GM19099 (cell line): Measurements from ENCODE around the gene PHLDB1.

Experiments
- POLR2A ChIP-seq: IDR thresholded peaks from 3 replicates; pipeline ENCODE4 v1.6.1; 2011; ENCODE audit warnings: low read depth; ENCODE audit not compliant: insufficient read length; ENCODE audit errors: extremely low read depth

PHLDB1 gene

DNA sequence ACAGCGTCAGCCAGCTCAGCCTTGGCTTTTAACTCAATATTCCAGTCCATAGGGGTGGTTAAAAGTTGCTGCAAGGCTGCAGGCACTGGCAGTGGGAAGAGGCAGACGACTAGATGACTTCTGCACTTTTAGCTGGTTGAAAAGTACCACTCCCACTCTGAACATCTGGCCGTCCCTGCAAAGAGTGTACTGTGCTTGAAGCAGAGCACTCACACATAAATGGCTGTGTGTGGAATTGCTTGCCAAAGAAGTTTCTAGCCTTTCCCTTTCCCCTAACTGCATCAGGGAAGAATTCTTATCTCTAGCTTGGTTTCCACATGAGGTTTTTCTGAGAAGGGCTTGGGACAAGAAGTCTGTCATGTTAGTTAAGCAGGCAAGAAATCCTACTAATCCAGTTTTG is 5.1 kb upstream of the PHLDB1 start:
- TF ChIP-seq POLR2A: no peak

DNA sequence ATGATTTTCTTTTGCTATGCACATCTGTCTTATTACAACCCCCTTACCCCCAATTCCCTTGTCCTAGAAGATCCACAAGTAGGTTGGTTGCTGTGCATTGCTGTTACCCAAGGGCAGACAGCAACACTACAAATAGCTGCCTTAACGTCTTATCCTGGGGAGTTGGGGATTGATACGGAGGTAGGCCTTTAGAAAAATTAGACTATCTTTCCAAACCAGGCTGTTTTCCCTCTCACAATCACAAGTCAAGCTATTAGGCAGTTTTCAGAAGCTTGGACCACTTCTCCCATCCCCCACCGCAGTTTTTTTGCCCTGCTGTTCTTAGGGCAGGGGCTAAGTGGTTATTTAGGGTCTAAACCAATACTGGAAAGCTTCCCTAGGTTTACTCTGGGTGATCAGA is 2.8 kb upstream of the PHLDB1 start:
- no peak for TF ChIP-seq POLR2A

DNA sequence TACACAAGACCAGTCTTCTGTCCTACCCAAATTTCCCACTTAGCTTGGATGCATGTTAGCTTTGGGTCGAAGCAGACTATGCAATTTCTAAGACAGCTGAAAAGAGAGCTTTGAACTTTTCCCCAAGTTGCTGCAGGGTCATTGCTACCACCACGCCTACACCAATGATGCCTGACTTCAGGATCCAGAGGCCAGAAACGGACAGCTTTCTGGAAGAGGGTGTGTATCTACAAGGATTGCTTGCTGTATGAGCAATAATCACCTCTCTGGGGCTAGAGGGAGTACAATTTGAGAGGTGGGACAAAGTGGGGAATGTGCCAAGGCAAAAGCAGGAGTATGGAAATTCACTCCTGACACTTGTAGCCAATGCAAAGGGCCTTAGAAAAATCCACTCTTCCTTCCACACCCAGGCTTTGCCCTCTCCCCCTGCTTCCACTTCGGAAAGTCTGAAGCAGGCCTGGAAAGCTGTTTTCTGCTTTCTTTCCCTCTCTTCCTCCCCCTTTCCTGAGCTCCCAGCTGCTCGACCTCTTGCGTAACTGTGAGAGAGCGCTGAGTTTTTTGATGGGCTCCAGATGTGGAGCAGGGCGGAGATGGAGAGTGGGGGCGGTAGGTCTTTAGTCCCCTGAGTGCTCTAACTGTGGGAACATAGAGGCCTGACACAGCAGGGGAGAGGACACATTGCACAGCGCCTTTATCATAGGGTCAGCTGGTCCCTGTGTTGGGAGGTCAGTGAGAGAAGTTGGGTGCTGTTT is 2.1 kb upstream of the PHLDB1 start:
- no peak for TF ChIP-seq POLR2A

DNA sequence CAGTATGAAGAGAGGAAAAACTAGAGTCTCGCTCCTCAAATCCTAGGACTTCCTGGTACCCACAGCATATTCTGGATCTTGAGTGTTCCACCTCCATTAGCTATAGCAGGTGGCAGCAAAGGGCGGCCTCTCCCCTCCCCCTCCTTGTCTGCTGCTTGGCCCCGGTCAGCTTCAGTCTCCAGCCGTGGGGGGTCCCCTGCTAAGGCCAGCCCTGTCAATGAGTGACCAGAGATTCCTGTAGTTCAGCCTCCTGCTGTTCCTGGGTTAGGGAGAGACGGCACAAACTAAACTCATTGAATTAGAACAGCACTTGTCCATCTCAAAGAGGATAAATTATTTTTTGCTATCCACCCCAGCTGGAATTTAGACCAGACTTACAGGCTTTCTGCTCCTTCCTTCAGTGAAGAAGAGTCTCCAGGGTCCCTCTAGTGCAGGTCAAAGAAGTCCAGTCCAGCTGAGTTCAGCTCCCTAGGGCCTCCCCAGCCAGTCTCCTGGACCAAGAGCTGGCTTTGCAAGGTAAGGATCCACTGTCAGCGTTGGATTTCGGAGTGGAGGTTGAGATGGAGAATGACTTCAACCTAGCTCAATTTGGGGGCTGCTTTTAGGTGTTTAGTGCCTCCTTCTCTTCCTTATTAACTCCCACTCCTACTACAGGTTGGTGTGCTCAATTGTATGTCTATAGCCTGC is 1.1 kb upstream of the PHLDB1 start:
- TF ChIP-seq POLR2A: no peak

DNA sequence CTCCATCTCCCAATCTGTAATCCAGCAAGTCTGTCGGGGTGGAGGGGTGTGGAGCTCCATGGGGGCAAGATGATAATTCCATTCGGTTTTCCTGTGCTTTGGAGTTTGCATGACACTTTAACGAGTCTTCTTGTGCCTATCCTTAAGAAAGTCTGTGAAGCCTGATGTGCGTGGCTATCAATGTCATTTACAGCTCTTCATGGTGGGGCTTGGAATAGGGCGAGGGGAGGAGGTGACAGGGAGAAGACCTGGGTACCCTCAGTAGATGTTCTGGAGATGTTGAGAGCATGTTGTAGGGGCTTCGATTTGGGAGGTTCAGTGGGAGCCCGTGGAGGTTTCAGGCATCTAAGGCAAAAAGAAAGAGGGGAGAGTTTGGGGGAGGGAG is 579 bp upstream of the PHLDB1 start:
- TF ChIP-seq POLR2A: no peak

DNA sequence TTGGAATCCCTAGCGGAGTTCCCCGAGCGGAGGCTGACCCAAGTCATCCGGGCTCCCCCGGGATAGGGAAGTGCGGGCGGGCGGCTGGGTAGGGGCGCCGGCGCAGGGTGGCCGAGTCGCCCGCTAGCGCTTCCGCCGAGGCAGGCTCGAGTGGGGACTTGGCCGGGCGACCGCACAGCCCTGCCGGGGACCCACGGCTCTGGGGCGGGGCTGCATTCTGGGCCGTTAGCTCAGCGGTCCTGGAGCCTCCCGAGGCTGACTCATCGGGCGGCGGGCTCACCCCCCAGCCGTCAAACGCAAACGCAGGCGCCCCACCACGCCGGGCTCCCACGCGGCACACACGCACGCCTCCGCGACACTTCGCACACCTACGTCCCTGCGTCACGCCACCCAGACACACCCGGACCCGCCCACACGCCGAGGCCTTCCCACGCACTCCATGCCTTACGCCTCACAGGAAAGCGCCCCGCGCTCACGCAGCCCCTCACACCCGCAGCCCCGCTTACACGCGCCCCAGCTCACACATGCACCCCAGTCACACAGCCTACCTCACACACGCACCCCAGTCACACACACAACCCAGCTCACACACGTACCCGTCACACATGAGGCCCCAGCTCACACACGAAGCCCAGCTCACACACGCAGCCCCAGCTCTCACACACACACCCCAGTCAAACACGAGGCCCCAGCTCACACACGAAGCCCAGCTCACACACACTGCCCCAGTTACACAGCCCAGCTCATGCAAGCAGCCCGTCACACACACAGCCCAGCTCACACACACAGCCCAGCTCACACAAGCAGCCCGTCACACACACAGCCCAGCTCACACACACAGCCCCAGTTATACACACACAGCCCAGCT is 1.2 kb downstream of the PHLDB1 start:
- no peak for TF ChIP-seq POLR2A

DNA sequence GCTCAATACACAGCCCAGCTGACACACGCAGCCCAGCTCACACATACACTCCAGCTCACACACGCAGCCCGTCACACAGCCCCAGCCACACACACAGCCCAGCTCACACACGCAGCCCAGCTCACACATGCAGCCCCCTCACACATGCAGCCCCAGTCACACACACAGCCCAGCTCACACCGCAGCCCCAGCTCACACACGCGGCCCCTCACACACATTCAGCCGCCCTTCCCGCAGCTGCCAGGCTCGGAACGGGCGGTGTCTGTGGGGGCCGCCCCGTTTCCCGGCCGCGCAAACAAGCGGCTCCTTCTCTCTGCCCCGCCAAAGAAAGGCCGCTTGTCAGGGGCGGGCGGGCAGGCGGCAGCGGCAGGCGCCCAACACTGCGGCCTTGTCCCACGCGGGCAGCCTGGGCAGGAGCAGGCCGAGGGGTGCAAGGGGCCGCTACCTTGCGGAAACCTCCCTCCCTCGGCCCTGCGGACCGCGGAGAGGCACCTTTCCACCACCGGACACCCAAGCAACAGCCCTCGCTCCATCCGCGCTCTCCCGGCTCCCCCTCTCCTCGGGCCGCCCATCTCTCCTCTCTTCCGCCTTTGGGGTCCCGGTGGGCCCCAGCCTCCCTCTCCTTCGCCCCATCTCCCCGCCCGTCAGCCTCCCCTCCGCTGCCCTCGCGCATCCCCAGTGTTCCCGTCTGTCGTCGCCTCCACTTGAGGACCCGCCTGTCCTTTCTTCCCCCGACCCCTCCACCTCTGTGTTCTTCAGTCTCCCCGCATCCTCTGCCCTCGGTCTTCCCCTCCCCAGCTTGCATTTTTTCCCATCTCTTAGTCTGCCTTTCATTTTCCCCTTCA is 2.2 kb downstream of the PHLDB1 start:
- TF ChIP-seq POLR2A: no peak

DNA sequence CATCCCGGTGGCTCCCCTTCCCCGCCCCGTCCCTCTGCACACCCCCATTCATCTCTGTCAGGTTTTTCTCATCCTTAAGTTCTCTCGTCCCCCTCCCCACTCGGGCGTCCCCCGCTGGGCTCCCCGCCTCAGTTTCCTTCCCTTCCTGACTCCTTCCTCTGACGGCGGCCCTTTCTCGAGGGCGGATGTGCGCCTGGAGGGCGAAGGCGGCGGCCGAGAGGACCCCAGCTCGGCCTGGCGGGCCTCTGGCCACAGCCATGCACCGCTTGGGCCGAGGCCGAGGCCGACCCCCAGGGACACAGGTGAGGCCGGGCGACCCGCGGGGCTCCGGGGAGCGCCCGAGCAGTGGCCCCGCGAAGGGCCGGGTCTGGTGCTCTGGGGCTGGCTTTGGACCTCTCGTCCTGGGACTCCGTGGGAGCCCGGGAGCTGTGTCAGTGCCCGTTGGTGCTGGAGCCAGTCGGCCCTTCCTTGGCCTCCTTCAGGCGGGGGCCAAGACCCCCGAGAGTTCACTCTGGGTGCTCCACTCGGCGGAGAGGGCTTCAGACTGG is 2.9 kb downstream of the PHLDB1 start:
- TF ChIP-seq POLR2A: no peak

DNA sequence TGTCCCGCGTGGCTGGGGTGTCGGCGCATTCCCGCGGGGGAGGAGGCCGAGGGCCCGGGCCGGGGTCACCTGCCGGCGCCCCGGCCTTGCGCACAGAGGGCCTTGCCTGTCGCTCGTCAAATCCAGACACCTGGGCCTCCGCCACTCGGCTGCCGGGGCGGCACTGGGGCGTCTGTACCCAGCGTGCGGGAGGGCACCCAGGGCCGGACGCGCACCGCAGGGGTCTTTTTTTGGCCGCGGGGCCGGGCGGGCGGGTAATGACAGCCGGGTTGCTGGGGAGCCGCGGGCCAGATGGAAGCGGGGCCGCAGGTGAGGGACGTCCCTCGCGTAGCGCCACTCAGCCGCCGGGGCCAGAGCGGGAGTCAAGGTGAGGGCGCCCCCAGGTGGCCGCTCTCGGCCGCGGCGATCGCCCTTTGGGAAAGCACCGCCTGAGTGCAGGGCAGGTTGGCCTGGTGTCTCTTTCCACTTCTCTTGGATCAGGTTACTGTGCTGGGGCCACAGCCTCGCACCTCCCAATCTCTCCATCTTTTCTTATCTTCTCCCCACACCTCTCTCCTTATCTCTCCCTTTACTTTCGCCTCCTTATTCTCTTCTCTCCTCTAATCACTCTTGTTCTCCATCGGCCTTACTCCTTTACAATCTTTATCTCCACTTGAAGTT is 3.5 kb downstream of the PHLDB1 start:
- TF ChIP-seq POLR2A: no peak

DNA sequence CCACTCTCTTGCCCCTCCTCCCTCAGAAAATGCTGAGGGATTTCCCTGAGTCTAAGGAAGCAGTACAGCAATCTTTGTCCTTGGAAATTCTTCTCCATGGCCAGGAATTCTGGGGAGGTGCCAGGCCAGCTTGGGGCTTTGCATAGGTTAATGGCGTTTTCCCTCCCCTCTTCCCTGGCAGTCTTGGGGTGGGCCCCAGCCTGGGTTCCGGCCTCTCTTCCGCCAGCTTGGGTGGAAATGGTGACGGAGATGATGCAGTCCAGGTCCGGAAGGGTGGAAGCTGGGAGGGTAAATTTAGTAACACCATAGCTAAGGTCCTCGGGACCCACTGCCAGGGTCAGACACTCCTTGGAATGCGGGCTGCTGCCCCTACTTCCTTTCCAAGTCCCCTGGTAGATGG is 5.0 kb downstream of the PHLDB1 start:
- TF ChIP-seq POLR2A: no peak

DNA sequence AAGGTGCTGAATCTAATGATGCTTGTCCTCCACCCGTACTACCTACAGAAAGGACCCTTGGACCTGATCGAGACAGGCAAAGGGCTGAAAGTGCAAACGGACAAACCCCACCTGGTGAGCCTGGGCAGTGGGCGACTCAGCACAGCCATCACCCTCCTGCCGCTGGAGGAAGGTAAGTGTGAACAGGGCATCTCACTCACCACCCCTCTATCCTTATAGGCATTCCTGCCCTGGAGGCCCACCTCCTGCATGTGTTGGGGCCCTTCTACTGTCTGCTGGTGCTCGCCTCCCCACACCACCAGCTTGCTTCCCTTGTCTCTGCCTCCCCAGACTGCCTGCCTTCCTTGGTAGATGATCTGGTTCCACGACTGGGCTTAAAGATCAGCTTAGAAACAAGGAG is 7.1 kb downstream of the PHLDB1 start:
- TF ChIP-seq POLR2A: no peak

DNA sequence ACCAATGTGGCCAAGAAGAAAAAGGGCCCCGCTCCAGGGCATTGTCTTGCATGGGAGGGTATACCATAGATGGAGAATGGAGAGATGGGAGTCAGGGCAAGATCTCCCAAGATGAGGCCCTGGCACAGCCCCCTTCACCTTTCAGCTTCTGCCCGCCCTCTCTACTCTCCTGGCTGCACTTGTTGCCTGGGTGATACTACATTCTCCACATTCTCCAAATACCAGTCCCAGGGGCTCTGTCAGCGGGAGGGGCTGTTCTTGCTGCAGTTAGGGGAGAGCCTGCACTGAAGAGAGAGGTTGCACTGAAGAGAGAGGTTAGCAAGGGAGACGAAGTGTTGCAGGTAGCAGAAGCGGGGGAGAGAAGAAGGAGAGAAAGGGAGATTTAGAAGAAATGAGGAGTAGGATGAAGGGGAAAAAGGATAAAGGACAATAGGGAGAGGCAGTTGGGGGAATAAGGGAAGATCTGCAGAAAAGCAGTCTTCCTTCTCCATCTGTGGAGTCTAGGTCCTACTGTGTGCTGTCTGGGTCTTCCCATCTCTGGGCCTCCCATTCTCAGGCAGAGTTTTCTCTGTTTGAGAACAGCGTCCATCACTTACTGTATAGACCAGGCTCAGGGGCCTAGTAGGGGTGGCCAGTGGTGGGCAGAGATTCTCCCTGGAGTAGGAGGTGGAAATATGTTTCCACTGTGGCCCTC is 8.0 kb downstream of the PHLDB1 start:
- TF ChIP-seq POLR2A: no peak

DNA sequence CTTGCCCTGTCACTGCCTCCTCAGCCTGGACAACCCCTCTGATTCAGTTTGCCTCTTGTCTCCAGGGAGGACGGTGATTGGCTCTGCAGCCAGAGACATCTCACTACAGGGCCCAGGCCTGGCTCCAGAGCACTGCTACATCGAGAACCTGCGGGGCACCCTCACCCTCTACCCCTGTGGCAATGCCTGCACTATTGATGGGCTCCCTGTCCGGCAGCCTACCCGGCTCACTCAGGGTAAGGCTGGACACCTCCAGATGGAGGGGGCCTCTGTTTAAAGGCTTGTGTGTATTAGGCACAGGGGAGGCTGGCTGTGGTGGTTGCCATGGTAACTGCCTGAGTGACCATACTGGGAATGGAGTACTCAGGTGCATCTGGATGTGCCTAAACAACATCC is 8.6 kb downstream of the PHLDB1 start:
- no peak for TF ChIP-seq POLR2A
